Smooth muscle cell (in vitro differentiated cells): Measurements from ENCODE around the gene C6. TPM values are rescaled to one million over a fixed set of nuclear protein-coding genes. Genes with fewer than 3 reads are reported as not detected.

Experiments used
- DNase-seq: peaks from one replicate; lab custom pipeline; 2025; ENCODE audit not compliant: unreplicated experiment; lab: John Stamatoyannopoulos, UW
- H2AFZ ChIP-seq: fragments of 200-600 bp; sonication (generic); 2 replicates; pipeline ENCODE4 v1.6.0; 2016; ENCODE audit warnings: antibody characterized with exemption, low read depth, mild to moderate bottlenecking
- H3F3A ChIP-seq: fragments of 200-600 bp; sonication (generic); 2 replicates; pipeline ENCODE4 v1.6.0; 2017; ENCODE audit warnings: antibody characterized with exemption, low read depth
- H3K27ac ChIP-seq: fragments of 200-600 bp; sonication (generic); 2 replicates; pipeline ENCODE4 v1.5.1; 2016; ENCODE audit warnings: low read depth, mild to moderate bottlenecking
- H3K27me3 ChIP-seq: fragments of 200-600 bp; sonication (generic); 2 replicates; pipeline ENCODE4 v1.6.1; 2016; ENCODE audit warnings: low read depth, mild to moderate bottlenecking
- H3K36me3 ChIP-seq: fragments of 200-600 bp; sonication (generic); 2 replicates; pipeline ENCODE4 v1.5.1; 2016; ENCODE audit warnings: low read depth
- H3K4me1 ChIP-seq: fragments of 200-600 bp; sonication (generic); 2 replicates; pipeline ENCODE4 v1.5.1; 2016; ENCODE audit warnings: low read depth
- H3K4me2 ChIP-seq: fragments of 200-600 bp; sonication (generic); 2 replicates; pipeline ENCODE4 v1.6.0; 2016; ENCODE audit warnings: mild to moderate bottlenecking
- H3K4me3 ChIP-seq: fragments of 200-600 bp; sonication (generic); 2 replicates; pipeline ENCODE4 v1.5.1; 2016; ENCODE audit warnings: mild to moderate bottlenecking
- H3K79me2 ChIP-seq: fragments of 200-600 bp; sonication (generic); 2 replicates; pipeline ENCODE4 v1.6.0; 2016; ENCODE audit warnings: low read depth, mild to moderate bottlenecking
- H3K9ac ChIP-seq: fragments of 200-600 bp; sonication (generic); 2 replicates; pipeline ENCODE4 v1.6.0; 2016; ENCODE audit warnings: low read depth
- H3K9me3 ChIP-seq: fragments of 200-600 bp; sonication (generic); replicated peaks from 2 replicates; pipeline ENCODE4 v1.5.1; 2016; ENCODE audit warnings: low read depth
- H4K20me1 ChIP-seq: fragments of 200-600 bp; sonication (generic); 2 replicates; pipeline ENCODE4 v1.6.0; 2016; ENCODE audit warnings: low read depth
- CTCF ChIP-seq: fragments of 200-600 bp; sonication (generic); IDR thresholded peaks from 2 replicates; pipeline ENCODE4 v1.5.1; 2017; ENCODE audit warnings: borderline replicate concordance, mild to moderate bottlenecking, antibody characterized with exemption; ENCODE audit not compliant: insufficient read depth, poor library complexity, severe bottlenecking
- WGBS: methylation state at CpG from one replicate; pipeline ENCODE4 v1.1.7; 2016; ENCODE audit warnings: low lambda C conversion rate; 5-methylcytosine and 5-hydroxymethylcytosine counted together
- polyA plus RNA-seq: library from polyadenylated mRNA; unstranded; fragments of >200 nt; fragmentation: Nextera tagmentation; extraction: Ambion mirVana; gene quantifications from 2 replicates; pipeline ENCODE4 v1.2.1, GENCODE V29; 2016
- total RNA-seq: library from RNA; depleted of rRNA; stranded (reverse); fragments of >200 nt; gene quantifications from 2 replicates; pipeline ENCODE4 v1.2.3, GENCODE V29; 2014

Gene C6
- total and polyA plus RNA-seq, 2 experiments from 2014 or later, result not detected

- Histone ChIP-seq H3K27me3 (no peaks in the 10 kb centered on the region), H3K9me3 (no peaks in the 10 kb centered on the region), H3K27ac (no peak overlapping the region), H3K36me3 (no peaks in the 10 kb centered on the region), H3K79me2 (no peaks in the 10 kb centered on the region), H3K4me1 (no peaks in the 10 kb centered on the region), H3F3A (no peaks in the 10 kb centered on the region), H4K20me1 (no peaks in the 10 kb centered on the region), H3K4me2 (no peak overlapping the region), H3K4me3 (no peak overlapping the region), H2AFZ (no peak overlapping the region), H3K9ac (no peak overlapping the region)
- WGBS, result 83% methylated on average over 1 of the region's 1 CpG
- no peak for TF ChIP-seq CTCF
- no peak for DNase-seq
Measured at GRCh38 chr5:41243558-41243957, 30.2 kb upstream of the C6 start.

GRCh38 chr5:41240985-41241384, 27.7 kb upstream of the C6 start:
- no peaks in the 10 kb centered on the region for H4K20me1 ChIP-seq
- H3K36me3 ChIP-seq, result no peaks in the 10 kb centered on the region
- H3K79me2 ChIP-seq, result no peaks in the 10 kb centered on the region
- H3K27ac ChIP-seq, result no peak overlapping the region
- no peaks in the 10 kb centered on the region for H3K27me3 ChIP-seq
- 85% methylated on average over 3 of the region's 3 CpGs for WGBS
- no peak overlapping the region for H3K9ac ChIP-seq
- H3K9me3 ChIP-seq, result no peaks in the 10 kb centered on the region
- H3K4me3 ChIP-seq, result no peak overlapping the region
- H3F3A ChIP-seq, result no peaks in the 10 kb centered on the region
- no peak for DNase-seq
- H3K4me1 ChIP-seq, result no peaks in the 10 kb centered on the region
- TF ChIP-seq CTCF, result no peak
- no peak overlapping the region for H3K4me2 ChIP-seq
- no peak overlapping the region for H2AFZ ChIP-seq

- no peak overlapping the region for H3K4me3 ChIP-seq
- DNase-seq, result no peak
- WGBS, result 100% methylated on average over 3 of the region's 3 CpGs
- no peak overlapping the region for H3K9ac ChIP-seq
- no peak overlapping the region for H3K4me2 ChIP-seq
- H3F3A ChIP-seq, result no peaks in the 10 kb centered on the region
- H3K4me1 ChIP-seq, result no peaks in the 10 kb centered on the region
- no peak for TF ChIP-seq CTCF
- H3K79me2 ChIP-seq, result no peaks in the 10 kb centered on the region
- no peaks in the 10 kb centered on the region for H3K9me3 ChIP-seq
- no peaks in the 10 kb centered on the region for H4K20me1 ChIP-seq
- no peaks in the 10 kb centered on the region for H3K27me3 ChIP-seq
- H3K27ac ChIP-seq, result no peak overlapping the region
- no peak overlapping the region for H2AFZ ChIP-seq
- no peaks in the 10 kb centered on the region for H3K36me3 ChIP-seq
Measured at GRCh38 chr5:41240390-41240789, 27.1 kb upstream of the C6 start.

- Histone ChIP-seq H2AFZ (no peak overlapping the region), H3K27ac (no peak overlapping the region), H3K9ac (no peak overlapping the region), H3K4me3 (no peak overlapping the region), H3K4me1 (no peaks in the 10 kb centered on the region), H3K27me3 (no peaks in the 10 kb centered on the region), H3F3A (no peaks in the 10 kb centered on the region), H3K4me2 (no peak overlapping the region), H3K79me2 (no peaks in the 10 kb centered on the region), H3K9me3 (no peaks in the 10 kb centered on the region), H3K36me3 (no peaks in the 10 kb centered on the region), H4K20me1 (no peaks in the 10 kb centered on the region)
- no peak for DNase-seq
- TF ChIP-seq CTCF, result no peak
Measured at GRCh38 chr5:41234475-41234874, 21.1 kb upstream of the C6 start.
